NCI-H2196 (cell line): Measurements from ENCODE around the gene CD151.

ENCODE experiments used
- DNase-seq: peaks from one replicate; lab custom pipeline; 2025; ENCODE audit not compliant: unreplicated experiment; lab: John Stamatoyannopoulos, UW

Gene CD151

GRCh38 chr11:813072-813455, 19.7 kb upstream of the CD151 start:
- no peak for DNase-seq

GRCh38 chr11:813456-814096, 19.2 kb upstream of the CD151 start:
- no peak for DNase-seq

- no peak for DNase-seq
Observed at GRCh38 chr11:815675-816432, 16.9 kb upstream of the CD151 start.

- no peak for DNase-seq
Observed at GRCh38 chr11:816433-816779, 16.3 kb upstream of the CD151 start.

- DNase-seq: no peak
Observed at GRCh38 chr11:818396-819128, 14.2 kb upstream of the CD151 start, which contains the start of gene PNPLA2. PNPLA2 (plus strand) TSS chr11:818914; CDS start chr11:819719, 805 bp downstream.

GRCh38 chr11:819129-819931, 13.4 kb upstream of the CD151 start:
- DNase-seq: peak; percentile 91

- peak; percentile 95 for DNase-seq
Observed at GRCh38 chr11:819943-820649, 12.7 kb upstream of the CD151 start.

- peak; percentile 28 for DNase-seq
Observed at GRCh38 chr11:820655-821511, 11.9 kb upstream of the CD151 start.

- DNase-seq: no peak
Observed at GRCh38 chr11:821512-822371, 11.0 kb upstream of the CD151 start.

GRCh38 chr11:823441-824291, 9.1 kb upstream of the CD151 start:
- DNase-seq: no peak

GRCh38 chr11:824292-824880, 8.4 kb upstream of the CD151 start:
- DNase-seq: peak; percentile 80

GRCh38 chr11:824942-825341, 7.8 kb upstream of the CD151 start:
- peak; percentile 36 for DNase-seq

- DNase-seq: no peak
Observed at GRCh38 chr11:825366-826226, 7.2 kb upstream of the CD151 start.

- DNase-seq: no peak
Observed at GRCh38 chr11:826227-826621, 6.5 kb upstream of the CD151 start.

- no peak for DNase-seq
Observed at GRCh38 chr11:826836-827145, 6.0 kb upstream of the CD151 start.

- DNase-seq: peak; percentile 40
Observed at GRCh38 chr11:827146-827896, 5.4 kb upstream of the CD151 start.
